ENCODE results near the gene TMEM219. TPM values are rescaled to one million over a fixed set of nuclear protein-coding genes. Genes with fewer than 3 reads are reported as not detected.

Gene TMEM219
- total RNA-seq, 2 donors from 2014 or later = 122 to 136 TPM

DNA sequence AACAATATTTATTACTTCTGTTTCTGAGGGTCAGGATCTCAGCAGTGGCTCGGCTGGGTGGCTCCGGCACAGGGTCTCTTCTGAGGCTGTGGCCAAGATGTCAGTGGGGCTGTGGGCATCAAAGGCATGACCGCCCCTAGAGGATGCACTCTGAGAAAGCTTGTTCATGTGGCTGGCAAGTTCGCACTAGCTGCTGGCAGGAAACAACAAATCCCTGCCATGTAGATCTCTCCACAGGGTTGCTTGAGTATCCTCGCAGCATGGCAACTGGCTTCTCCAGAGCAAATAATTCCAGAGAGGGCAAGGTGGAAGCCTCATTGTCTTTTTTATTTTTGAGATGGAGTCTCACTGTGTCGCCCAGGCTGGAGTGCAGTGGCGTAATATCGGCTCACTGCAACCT is 48.4 kb upstream of the TMEM219 start:
- no peaks in the 10 kb centered on the region for H3K27me3 Mint-ChIP-seq (ENCODE audit: insufficient read depth)
- H3K27ac ChIP-seq (ENCODE audit: low read depth, low read length) = no peak overlapping the region
- H3K4me3 Mint-ChIP-seq = no peak overlapping the region
- no peaks in the 10 kb centered on the region for H3K9me3 ChIP-seq (ENCODE audit: control insufficient read depth, low read length)
- H3K4me1 ChIP-seq (ENCODE audit: control insufficient read depth, insufficient read depth, low read length) = no peaks in the 10 kb centered on the region
- H3K27me3 ChIP-seq (ENCODE audit: control insufficient read depth, insufficient read depth, low read length, poor library complexity, severe bottlenecking) = no peaks in the 10 kb centered on the region
- no peak overlapping the region for H3K4me3 ChIP-seq (ENCODE audit: low read length)
- 92 to 94% methylated on average over 8 of the region's 8 CpGs for WGBS, 2 experiments (ENCODE audit: insufficient coverage in 1 of 2, insufficient read length in 1 of 2)
- TF ChIP-seq, protein P1, sequence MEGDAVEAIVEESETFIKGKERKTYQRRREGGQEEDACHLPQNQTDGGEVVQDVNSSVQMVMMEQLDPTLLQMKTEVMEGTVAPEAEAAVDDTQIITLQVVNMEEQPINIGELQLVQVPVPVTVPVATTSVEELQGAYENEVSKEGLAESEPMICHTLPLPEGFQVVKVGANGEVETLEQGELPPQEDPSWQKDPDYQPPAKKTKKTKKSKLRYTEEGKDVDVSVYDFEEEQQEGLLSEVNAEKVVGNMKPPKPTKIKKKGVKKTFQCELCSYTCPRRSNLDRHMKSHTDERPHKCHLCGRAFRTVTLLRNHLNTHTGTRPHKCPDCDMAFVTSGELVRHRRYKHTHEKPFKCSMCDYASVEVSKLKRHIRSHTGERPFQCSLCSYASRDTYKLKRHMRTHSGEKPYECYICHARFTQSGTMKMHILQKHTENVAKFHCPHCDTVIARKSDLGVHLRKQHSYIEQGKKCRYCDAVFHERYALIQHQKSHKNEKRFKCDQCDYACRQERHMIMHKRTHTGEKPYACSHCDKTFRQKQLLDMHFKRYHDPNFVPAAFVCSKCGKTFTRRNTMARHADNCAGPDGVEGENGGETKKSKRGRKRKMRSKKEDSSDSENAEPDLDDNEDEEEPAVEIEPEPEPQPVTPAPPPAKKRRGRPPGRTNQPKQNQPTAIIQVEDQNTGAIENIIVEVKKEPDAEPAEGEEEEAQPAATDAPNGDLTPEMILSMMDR (conservative IDR thresholded peaks at IDR 0.05) = no peak
- H3K9me3 Mint-ChIP-seq = no peaks in the 10 kb centered on the region
- DNase-seq = no peak
- no peak overlapping the region for H3K9ac ChIP-seq (ENCODE audit: extremely low read depth, low read length, poor library complexity, severe bottlenecking)
- H3K27ac Mint-ChIP-seq = no peak overlapping the region
- peaks cover 33% of the 10 kb centered on the region for H3K36me3 Mint-ChIP-seq (ENCODE audit: low read depth)
- H3K36me3 ChIP-seq (ENCODE audit: control insufficient read depth, insufficient read depth, low read length) = peaks cover 22% of the 10 kb centered on the region
- no peaks in the 10 kb centered on the region for H3K4me1 Mint-ChIP-seq

DNA sequence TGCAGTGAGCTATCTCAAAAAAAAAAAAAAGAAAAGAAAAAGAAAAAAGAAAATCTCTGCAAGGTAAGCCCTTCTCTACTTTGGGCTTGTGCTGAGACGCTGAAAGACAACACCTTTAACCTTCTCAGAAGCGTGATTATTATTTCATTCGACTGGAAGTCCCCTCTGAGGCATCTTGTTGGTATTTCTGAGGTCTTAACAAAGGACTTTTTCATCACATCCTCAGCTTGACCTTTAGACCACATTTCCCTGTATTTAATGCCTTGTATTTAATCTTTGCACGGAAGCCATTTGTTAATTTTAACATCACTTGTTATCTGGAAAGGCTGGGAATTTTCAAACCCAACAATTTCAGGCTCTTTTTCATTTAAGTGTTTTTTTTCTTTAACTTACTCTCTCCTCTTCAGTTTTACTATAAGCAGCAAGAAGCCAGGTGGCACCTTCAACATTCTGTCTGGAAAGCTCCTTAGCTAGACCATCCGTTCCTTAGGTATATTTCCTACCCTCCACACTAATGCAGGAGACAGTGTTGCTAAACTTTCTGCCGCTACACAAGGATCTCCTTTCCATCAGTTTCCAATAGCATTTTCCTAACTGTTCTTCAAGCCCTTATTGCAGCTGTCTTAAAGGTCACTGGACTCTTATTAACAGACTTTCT is 46.2 kb upstream of the TMEM219 start:
- no peak overlapping the region for H3K27ac ChIP-seq (ENCODE audit: low read depth, low read length)

DNA sequence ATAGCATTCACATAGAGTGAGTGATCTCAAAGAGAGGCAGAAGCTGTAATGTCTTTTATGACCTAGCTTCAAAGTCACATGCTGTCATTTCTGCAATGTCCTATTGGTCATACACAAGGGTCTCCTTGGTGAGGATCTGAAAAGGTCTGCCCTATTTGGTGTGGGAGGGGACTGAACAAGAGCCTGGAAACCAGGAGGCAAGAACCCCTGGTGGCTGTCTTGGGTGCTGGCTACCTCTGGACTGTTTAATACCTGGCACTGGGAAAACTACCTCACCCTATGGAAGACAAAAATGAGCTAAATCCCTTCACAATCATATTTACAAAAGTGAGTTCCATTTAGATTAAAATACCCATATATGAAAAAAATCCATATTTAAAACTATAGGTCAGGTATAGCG is 44.9 kb upstream of the TMEM219 start:
- Mint-ChIP-seq H3K36me3 (ENCODE audit: low read depth) (peaks cover 51% of the 10 kb centered on the region), H3K9me3 (no peaks in the 10 kb centered on the region), H3K4me1 (no peaks in the 10 kb centered on the region), H3K27me3 (ENCODE audit: insufficient read depth) (no peaks in the 10 kb centered on the region), H3K27ac (no peak overlapping the region), H3K4me3 (no peak overlapping the region)
- no peaks in the 10 kb centered on the region for H3K4me1 ChIP-seq (ENCODE audit: control insufficient read depth, insufficient read depth, low read length)
- H3K36me3 ChIP-seq (ENCODE audit: control insufficient read depth, insufficient read depth, low read length) = peaks cover 53% of the 10 kb centered on the region
- no peak overlapping the region for H3K4me3 ChIP-seq (ENCODE audit: low read length)
- H3K27ac ChIP-seq (ENCODE audit: low read depth, low read length) = no peak overlapping the region
- H3K27me3 ChIP-seq (ENCODE audit: control insufficient read depth, insufficient read depth, low read length, poor library complexity, severe bottlenecking) = no peaks in the 10 kb centered on the region
- no peaks in the 10 kb centered on the region for H3K9me3 ChIP-seq (ENCODE audit: control insufficient read depth, low read length)
- DNase-seq = no peak
- H3K9ac ChIP-seq (ENCODE audit: extremely low read depth, low read length, poor library complexity, severe bottlenecking) = no peak overlapping the region
- 100% methylated on average over 1 of the region's 1 CpG for WGBS, 2 experiments (ENCODE audit: insufficient coverage in 1 of 2, insufficient read length in 1 of 2)
- TF ChIP-seq, protein P1 (conservative IDR thresholded peaks at IDR 0.05) = peak; percentile 42

More for the DNA sequence above, 46.2 kb upstream of the TMEM219 start:
- H3K27ac Mint-ChIP-seq = no peak overlapping the region
- 96 to 97% methylated on average over 6 of the region's 6 CpGs for WGBS, 2 experiments (ENCODE audit: insufficient coverage in 1 of 2, insufficient read length in 1 of 2)
- no peak overlapping the region for H3K9ac ChIP-seq (ENCODE audit: extremely low read depth, low read length, poor library complexity, severe bottlenecking)
- no peak overlapping the region for H3K4me3 ChIP-seq (ENCODE audit: low read length)
- no peak for DNase-seq
- H3K9me3 ChIP-seq (ENCODE audit: control insufficient read depth, low read length) = no peaks in the 10 kb centered on the region
- H3K4me1 ChIP-seq (ENCODE audit: control insufficient read depth, insufficient read depth, low read length) = no peaks in the 10 kb centered on the region
- peaks cover 42% of the 10 kb centered on the region for H3K36me3 ChIP-seq (ENCODE audit: control insufficient read depth, insufficient read depth, low read length)
- TF ChIP-seq, protein P1 (conservative IDR thresholded peaks at IDR 0.05) = no peak
- H3K9me3 Mint-ChIP-seq = no peaks in the 10 kb centered on the region
- no peaks in the 10 kb centered on the region for H3K27me3 Mint-ChIP-seq (ENCODE audit: insufficient read depth)
- H3K4me1 Mint-ChIP-seq = no peaks in the 10 kb centered on the region
- H3K4me3 Mint-ChIP-seq = no peak overlapping the region
- no peaks in the 10 kb centered on the region for H3K27me3 ChIP-seq (ENCODE audit: control insufficient read depth, insufficient read depth, low read length, poor library complexity, severe bottlenecking)
- H3K36me3 Mint-ChIP-seq (ENCODE audit: low read depth) = peaks cover 45% of the 10 kb centered on the region
